GM12872 (cell line): Measurements from ENCODE around the gene DDX18.

Source experiments
- TF ChIP-seq, protein P1 (sequence below): IDR thresholded peaks from 3 replicates; pipeline ENCODE4 v1.5.1; 2011; ENCODE audit warnings: low read depth, mild to moderate bottlenecking, low read length, moderate library complexity; ENCODE audit not compliant: insufficient read depth

The DDX18 gene

DNA sequence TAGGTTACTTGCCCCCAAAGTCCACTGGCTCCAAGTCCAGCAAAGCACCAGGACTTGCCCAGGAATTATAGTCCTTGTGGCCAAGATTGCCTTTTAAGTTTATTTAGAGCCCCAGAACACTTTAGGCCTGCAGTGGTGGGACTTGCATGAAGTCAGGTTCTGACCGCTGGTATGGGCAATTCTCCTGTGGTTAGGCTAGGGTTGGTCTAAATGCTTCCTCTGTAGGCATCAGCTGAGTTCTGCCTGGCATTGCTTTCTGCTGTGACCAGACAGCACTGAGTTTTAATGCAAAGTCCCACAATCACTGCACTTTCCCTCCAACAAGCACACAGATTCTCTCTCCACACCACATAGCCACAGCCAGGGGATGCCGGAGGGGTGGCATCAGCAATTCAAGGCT is 64.5 kb downstream of the DDX18 start:
- TF ChIP-seq, protein P1, sequence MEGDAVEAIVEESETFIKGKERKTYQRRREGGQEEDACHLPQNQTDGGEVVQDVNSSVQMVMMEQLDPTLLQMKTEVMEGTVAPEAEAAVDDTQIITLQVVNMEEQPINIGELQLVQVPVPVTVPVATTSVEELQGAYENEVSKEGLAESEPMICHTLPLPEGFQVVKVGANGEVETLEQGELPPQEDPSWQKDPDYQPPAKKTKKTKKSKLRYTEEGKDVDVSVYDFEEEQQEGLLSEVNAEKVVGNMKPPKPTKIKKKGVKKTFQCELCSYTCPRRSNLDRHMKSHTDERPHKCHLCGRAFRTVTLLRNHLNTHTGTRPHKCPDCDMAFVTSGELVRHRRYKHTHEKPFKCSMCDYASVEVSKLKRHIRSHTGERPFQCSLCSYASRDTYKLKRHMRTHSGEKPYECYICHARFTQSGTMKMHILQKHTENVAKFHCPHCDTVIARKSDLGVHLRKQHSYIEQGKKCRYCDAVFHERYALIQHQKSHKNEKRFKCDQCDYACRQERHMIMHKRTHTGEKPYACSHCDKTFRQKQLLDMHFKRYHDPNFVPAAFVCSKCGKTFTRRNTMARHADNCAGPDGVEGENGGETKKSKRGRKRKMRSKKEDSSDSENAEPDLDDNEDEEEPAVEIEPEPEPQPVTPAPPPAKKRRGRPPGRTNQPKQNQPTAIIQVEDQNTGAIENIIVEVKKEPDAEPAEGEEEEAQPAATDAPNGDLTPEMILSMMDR = no peak
